Endothelial cell of umbilical vein (primary cell): ENCODE measurements around the gene IBSP.

Source experiments
- CTCF ChIP-seq, 2 donors: IDR thresholded peaks; 1 replicate in 1 of 2; 2 replicates in 1 of 2; pipeline ENCODE4 v1.5.1; 2011; ENCODE audit warnings: low read length in 2 of 2, mild to moderate bottlenecking in 2 of 2, moderate library complexity in 2 of 2, control low read depth in 1 of 2, inconsistent platforms in 1 of 2, low read depth in 1 of 2; ENCODE audit not compliant: insufficient read depth in 1 of 2; ENCODE audit errors: extremely low read depth in 1 of 2
- EZH2 ChIP-seq: IDR thresholded peaks from 2 replicates; pipeline ENCODE4 v1.6.1; 2012; ENCODE audit warnings: borderline replicate concordance, low read depth, mild to moderate bottlenecking, moderate library complexity, low read length, inconsistent platforms; ENCODE audit not compliant: severe bottlenecking
- FOS ChIP-seq: IDR thresholded peaks from 2 replicates; pipeline ENCODE4 v1.6.1; 2011; ENCODE audit warnings: mild to moderate bottlenecking, low read length, moderate library complexity, borderline replicate concordance; ENCODE audit not compliant: insufficient read depth
- GATA2 ChIP-seq: IDR thresholded peaks from 2 replicates; pipeline ENCODE4 v1.7.0; 2011; ENCODE audit warnings: low read depth, mild to moderate bottlenecking, moderate library complexity, mixed read lengths, low read length; ENCODE audit not compliant: insufficient read length, insufficient read depth
- JUN ChIP-seq: IDR thresholded peaks from 2 replicates; pipeline ENCODE4 v1.6.1; 2011; ENCODE audit warnings: borderline replicate concordance, low read depth; ENCODE audit not compliant: insufficient read length, insufficient read depth
- MAX ChIP-seq: IDR thresholded peaks from 2 replicates; pipeline ENCODE4 v1.6.1; 2011; ENCODE audit not compliant: insufficient read depth, insufficient read length
- POLR2A ChIP-seq: IDR thresholded peaks from 2 replicates; pipeline ENCODE4 v1.6.1; 2012; ENCODE audit warnings: low read depth, mild to moderate bottlenecking, control low read depth, low read length
- POLR2AphosphoS5 ChIP-seq: IDR thresholded peaks from 2 replicates; pipeline ENCODE4 v1.6.1; 2012; ENCODE audit warnings: low read depth, mild to moderate bottlenecking, control low read depth, low read length, moderate library complexity; ENCODE audit not compliant: insufficient read depth

DNA sequence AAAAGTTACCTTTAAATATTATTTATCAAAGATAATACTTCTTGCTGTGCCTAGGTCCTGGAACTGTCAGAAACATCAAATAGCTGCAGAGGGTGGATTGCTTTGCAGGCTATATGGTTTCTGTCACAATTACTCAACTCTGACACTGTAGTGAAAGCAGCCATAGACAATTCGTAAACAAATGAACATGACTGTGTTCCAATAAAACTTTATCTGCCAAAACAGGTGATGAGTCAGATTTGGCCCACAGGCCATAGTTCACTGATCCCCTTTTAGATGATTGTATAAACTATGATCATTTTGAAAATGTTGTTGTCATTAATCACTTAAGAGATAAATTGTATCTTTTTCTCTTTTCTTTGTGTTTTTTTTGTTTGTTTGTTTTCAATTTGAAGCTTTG lies 25.0 kb downstream of the IBSP start:
- TF ChIP-seq POLR2A (no peak), EZH2 (no peak), CTCF (IDR thresholded peaks at IDR 0.05; ENCODE audit: extremely low read depth in 1 of 2, insufficient read depth in 1 of 2, low read depth in 1 of 2, low read length in 2 of 2) (no peak), JUN (no peak), POLR2AphosphoS5 (no peak), GATA2 (no peak), FOS (no peak), MAX (no peak)
